Smooth muscle cell (in vitro differentiated cells): ENCODE measurements around the gene RPS6KA4. TPM values are rescaled to one million over a fixed set of nuclear protein-coding genes. Genes with fewer than 3 reads are reported as not detected.

Experiments used
- DNase-seq: peaks from one replicate; lab custom pipeline; 2025; ENCODE audit not compliant: unreplicated experiment; lab: John Stamatoyannopoulos, UW
- H2AFZ ChIP-seq: fragments of 200-600 bp; sonication (generic); 2 replicates; pipeline ENCODE4 v1.6.0; 2016; ENCODE audit warnings: antibody characterized with exemption, low read depth, mild to moderate bottlenecking
- H3F3A ChIP-seq: fragments of 200-600 bp; sonication (generic); 2 replicates; pipeline ENCODE4 v1.6.0; 2017; ENCODE audit warnings: antibody characterized with exemption, low read depth
- H3K27ac ChIP-seq: fragments of 200-600 bp; sonication (generic); 2 replicates; pipeline ENCODE4 v1.5.1; 2016; ENCODE audit warnings: low read depth, mild to moderate bottlenecking
- H3K27me3 ChIP-seq: fragments of 200-600 bp; sonication (generic); 2 replicates; pipeline ENCODE4 v1.6.1; 2016; ENCODE audit warnings: low read depth, mild to moderate bottlenecking
- H3K36me3 ChIP-seq: fragments of 200-600 bp; sonication (generic); 2 replicates; pipeline ENCODE4 v1.5.1; 2016; ENCODE audit warnings: low read depth
- H3K4me1 ChIP-seq: fragments of 200-600 bp; sonication (generic); 2 replicates; pipeline ENCODE4 v1.5.1; 2016; ENCODE audit warnings: low read depth
- H3K4me2 ChIP-seq: fragments of 200-600 bp; sonication (generic); 2 replicates; pipeline ENCODE4 v1.6.0; 2016; ENCODE audit warnings: mild to moderate bottlenecking
- H3K4me3 ChIP-seq: fragments of 200-600 bp; sonication (generic); 2 replicates; pipeline ENCODE4 v1.5.1; 2016; ENCODE audit warnings: mild to moderate bottlenecking
- H3K79me2 ChIP-seq: fragments of 200-600 bp; sonication (generic); 2 replicates; pipeline ENCODE4 v1.6.0; 2016; ENCODE audit warnings: low read depth, mild to moderate bottlenecking
- H3K9ac ChIP-seq: fragments of 200-600 bp; sonication (generic); 2 replicates; pipeline ENCODE4 v1.6.0; 2016; ENCODE audit warnings: low read depth
- H3K9me3 ChIP-seq: fragments of 200-600 bp; sonication (generic); replicated peaks from 2 replicates; pipeline ENCODE4 v1.5.1; 2016; ENCODE audit warnings: low read depth
- H4K20me1 ChIP-seq: fragments of 200-600 bp; sonication (generic); 2 replicates; pipeline ENCODE4 v1.6.0; 2016; ENCODE audit warnings: low read depth
- CTCF ChIP-seq: fragments of 200-600 bp; sonication (generic); IDR thresholded peaks from 2 replicates; pipeline ENCODE4 v1.5.1; 2017; ENCODE audit warnings: borderline replicate concordance, mild to moderate bottlenecking, antibody characterized with exemption; ENCODE audit not compliant: insufficient read depth, poor library complexity, severe bottlenecking
- WGBS: methylation state at CpG from one replicate; pipeline ENCODE4 v1.1.7; 2016; ENCODE audit warnings: low lambda C conversion rate; 5-methylcytosine and 5-hydroxymethylcytosine counted together
- polyA plus RNA-seq: library from polyadenylated mRNA; unstranded; fragments of >200 nt; fragmentation: Nextera tagmentation; extraction: Ambion mirVana; gene quantifications from 2 replicates; pipeline ENCODE4 v1.2.1, GENCODE V29; 2016
- total RNA-seq: library from RNA; depleted of rRNA; stranded (reverse); fragments of >200 nt; gene quantifications from 2 replicates; pipeline ENCODE4 v1.2.3, GENCODE V29; 2014

The RPS6KA4 gene
- total and polyA plus RNA-seq, 2 experiments from 2014 or later: 21.8 to 40.0 TPM

- Histone ChIP-seq H3F3A (peaks cover 6% of the 10 kb centered on the region), H3K9ac (no peak overlapping the region), H3K27ac (no peak overlapping the region), H2AFZ (no peak overlapping the region), H3K4me1 (peaks cover 19% of the 10 kb centered on the region), H3K4me2 (peak overlapping the region; percentile 96), H3K79me2 (peaks cover 12% of the 10 kb centered on the region), H3K9me3 (no peaks in the 10 kb centered on the region), H4K20me1 (peaks cover 19% of the 10 kb centered on the region), H3K4me3 (no peak overlapping the region), H3K36me3 (no peaks in the 10 kb centered on the region), H3K27me3 (no peaks in the 10 kb centered on the region)
- WGBS: 95% methylated on average over 13 of the region's 13 CpGs
- no peak for TF ChIP-seq CTCF
- DNase-seq: no peak
Observed at GRCh38 chr11:64360448-64360921, 1.5 kb downstream of the RPS6KA4 start.

- WGBS: 95% methylated on average over 13 of the region's 18 CpGs
- no peak for TF ChIP-seq CTCF
- DNase-seq: no peak
Observed at GRCh38 chr11:64361659-64362058, 2.7 kb downstream of the RPS6KA4 start.

GRCh38 chr11:64362339-64362738, 3.4 kb downstream of the RPS6KA4 start:
- H2AFZ ChIP-seq: no peak overlapping the region
- TF ChIP-seq CTCF: no peak
- no peak overlapping the region for H3K4me3 ChIP-seq
- 96% methylated on average over 10 of the region's 10 CpGs for WGBS
- peaks cover 12% of the 10 kb centered on the region for H3K79me2 ChIP-seq
- peaks cover 20% of the 10 kb centered on the region for H4K20me1 ChIP-seq
- H3K4me1 ChIP-seq: peaks cover 12% of the 10 kb centered on the region
- H3K27me3 ChIP-seq: no peaks in the 10 kb centered on the region
- H3K36me3 ChIP-seq: no peaks in the 10 kb centered on the region
- no peak overlapping the region for H3K9ac ChIP-seq
- no peaks in the 10 kb centered on the region for H3F3A ChIP-seq
- DNase-seq: no peak
- H3K27ac ChIP-seq: no peak overlapping the region
- no peaks in the 10 kb centered on the region for H3K9me3 ChIP-seq
- H3K4me2 ChIP-seq: no peak overlapping the region

More at GRCh38 chr11:64361659-64362058, 2.7 kb downstream of the RPS6KA4 start:
- H3K27ac ChIP-seq: no peak overlapping the region
- no peak overlapping the region for H3K9ac ChIP-seq
- H3F3A ChIP-seq: no peaks in the 10 kb centered on the region
- H3K27me3 ChIP-seq: no peaks in the 10 kb centered on the region
- peaks cover 12% of the 10 kb centered on the region for H3K79me2 ChIP-seq
- no peaks in the 10 kb centered on the region for H3K36me3 ChIP-seq
- no peaks in the 10 kb centered on the region for H3K9me3 ChIP-seq
- no peak overlapping the region for H3K4me3 ChIP-seq
- peaks cover 14% of the 10 kb centered on the region for H3K4me1 ChIP-seq
- H4K20me1 ChIP-seq: peaks cover 20% of the 10 kb centered on the region
- H2AFZ ChIP-seq: no peak overlapping the region
- no peak overlapping the region for H3K4me2 ChIP-seq

GRCh38 chr11:64364435-64364834, 5.5 kb downstream of the RPS6KA4 start:
- DNase-seq: no peak
- no peak for TF ChIP-seq CTCF
- H3K9me3 ChIP-seq: no peaks in the 10 kb centered on the region
- 99% methylated on average over 6 of the region's 6 CpGs for WGBS
- H3K4me2 ChIP-seq: no peak overlapping the region
- no peaks in the 10 kb centered on the region for H3F3A ChIP-seq
- no peak overlapping the region for H3K9ac ChIP-seq
- no peak overlapping the region for H2AFZ ChIP-seq
- H3K4me1 ChIP-seq: no peaks in the 10 kb centered on the region
- H3K27ac ChIP-seq: no peak overlapping the region
- no peaks in the 10 kb centered on the region for H3K36me3 ChIP-seq
- H3K27me3 ChIP-seq: no peaks in the 10 kb centered on the region
- H3K4me3 ChIP-seq: no peak overlapping the region
- peaks cover 8% of the 10 kb centered on the region for H3K79me2 ChIP-seq
- peaks cover 20% of the 10 kb centered on the region for H4K20me1 ChIP-seq
